Activated CD4-positive, CD25-positive, alpha-beta regulatory T cell treated with anti-CD3 and anti-CD28 coated beads, Interleukin-2, amount 50 U/mL, for 24 hours (primary cell): Measurements from ENCODE around the gene PIM3.
A peak's percentile ranks its signal among the peaks of the same experiment; 100 is the strongest.

Source experiments
- ATAC-seq, 2 donors: fragments of 150-1000 bp; cut with Tn5 transposase; one replicate each; pipeline ENCODE4 v1.10.0; 2021; ENCODE audit warnings: mild to moderate bottlenecking in 1 of 2, moderate library complexity in 1 of 2

The PIM3 gene

DNA sequence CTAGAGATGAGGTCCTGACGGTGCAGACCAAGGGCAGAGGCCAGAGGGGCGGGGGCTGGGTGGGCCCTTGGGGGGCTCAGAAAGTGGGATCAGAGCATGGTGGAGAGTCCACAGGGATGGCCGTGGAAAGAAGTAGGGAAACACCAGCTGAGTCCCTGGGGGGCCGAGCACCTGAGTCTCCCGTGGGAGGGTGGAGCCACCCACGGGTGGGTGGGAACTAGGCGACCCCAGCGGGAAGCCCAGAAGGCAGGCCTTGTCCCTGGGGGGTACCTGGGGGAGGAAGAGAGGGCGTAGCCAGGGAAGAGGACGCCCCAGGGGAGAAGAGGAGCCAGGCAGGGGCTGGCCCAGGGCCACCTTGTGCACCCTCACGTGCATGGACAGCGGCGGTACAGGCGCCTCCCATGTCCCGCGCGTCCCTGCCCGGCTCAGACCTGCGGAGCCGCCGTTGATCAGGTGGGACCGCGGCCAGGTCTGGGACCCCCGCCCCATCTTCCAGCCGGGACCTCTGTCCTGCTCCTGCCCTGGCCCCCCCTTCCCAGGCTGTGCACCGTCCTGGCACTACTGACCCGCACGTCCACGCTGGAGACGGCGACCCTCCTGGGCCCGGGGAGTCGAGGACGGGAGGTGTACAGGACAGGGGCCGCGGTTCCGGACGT, 31.9 kb upstream of the PIM3 start:
- ATAC-seq, result no peak

DNA sequence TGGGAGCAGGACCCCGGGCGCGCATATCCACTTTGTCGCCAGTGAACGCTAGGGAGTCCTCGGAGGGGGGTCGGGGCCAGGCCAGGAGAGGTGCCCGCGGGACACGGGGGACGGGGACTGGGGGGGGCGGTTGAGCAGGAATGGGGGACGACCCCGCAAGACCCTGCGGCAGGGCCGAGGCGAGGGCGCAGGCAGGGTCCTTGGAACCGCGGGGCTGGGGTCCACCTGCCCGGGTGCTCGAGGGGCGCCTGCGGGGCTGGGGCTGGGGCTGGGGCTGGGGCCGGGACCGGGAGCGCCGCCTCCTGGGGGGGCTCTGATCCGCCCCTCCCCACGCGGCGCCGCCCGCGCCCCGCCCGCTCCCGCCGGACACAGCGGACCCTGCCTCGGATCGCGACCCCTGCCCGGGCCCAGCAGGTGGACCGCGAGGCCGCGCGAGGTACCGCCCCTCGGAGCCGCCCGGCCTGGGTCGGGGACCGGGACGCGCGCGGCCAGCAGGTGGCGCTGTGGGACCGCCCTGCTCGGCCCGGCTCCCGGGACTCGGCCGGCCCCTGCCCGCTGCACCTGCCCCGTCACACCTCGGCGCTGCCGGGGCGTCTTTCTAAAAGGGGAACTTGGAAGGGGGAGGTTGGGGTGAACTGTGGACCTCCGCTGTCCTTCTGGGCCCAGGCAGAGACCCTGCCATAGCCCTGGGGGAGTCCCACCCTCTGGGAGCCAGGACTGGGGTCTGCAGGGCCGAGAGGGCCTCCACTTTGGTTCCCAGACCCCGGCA, 31.2 kb upstream of the PIM3 start:
- peak; percentile 76 to 78 for ATAC-seq

DNA sequence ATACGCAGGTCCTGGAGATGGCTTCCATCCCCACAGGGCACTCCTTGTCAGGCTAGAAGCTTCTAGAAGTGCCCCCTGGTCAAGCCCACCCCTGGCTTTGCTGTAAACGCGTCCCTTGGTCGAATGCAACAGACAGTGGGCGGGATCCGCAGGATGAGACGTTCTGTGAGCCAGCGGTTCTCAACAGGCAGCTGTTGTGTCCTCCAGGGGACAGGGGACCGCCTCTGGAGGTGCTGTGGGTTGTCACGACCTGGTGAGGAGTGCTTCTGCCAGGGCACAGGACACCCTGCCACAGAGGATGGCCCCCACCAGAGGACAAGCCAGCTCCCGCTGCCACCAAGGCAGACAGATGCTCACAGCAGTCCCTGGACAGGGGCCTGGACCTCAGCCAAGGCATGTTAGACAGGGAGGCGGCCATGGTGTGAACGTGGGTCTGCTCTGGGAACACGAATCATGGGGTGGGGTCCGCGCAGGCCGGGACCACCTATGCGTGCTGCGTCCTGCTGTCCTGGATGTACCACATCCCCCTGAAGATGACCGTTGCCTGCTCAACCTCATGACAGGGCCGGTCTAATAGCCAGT, 30.5 kb upstream of the PIM3 start:
- ATAC-seq, result no peak

DNA sequence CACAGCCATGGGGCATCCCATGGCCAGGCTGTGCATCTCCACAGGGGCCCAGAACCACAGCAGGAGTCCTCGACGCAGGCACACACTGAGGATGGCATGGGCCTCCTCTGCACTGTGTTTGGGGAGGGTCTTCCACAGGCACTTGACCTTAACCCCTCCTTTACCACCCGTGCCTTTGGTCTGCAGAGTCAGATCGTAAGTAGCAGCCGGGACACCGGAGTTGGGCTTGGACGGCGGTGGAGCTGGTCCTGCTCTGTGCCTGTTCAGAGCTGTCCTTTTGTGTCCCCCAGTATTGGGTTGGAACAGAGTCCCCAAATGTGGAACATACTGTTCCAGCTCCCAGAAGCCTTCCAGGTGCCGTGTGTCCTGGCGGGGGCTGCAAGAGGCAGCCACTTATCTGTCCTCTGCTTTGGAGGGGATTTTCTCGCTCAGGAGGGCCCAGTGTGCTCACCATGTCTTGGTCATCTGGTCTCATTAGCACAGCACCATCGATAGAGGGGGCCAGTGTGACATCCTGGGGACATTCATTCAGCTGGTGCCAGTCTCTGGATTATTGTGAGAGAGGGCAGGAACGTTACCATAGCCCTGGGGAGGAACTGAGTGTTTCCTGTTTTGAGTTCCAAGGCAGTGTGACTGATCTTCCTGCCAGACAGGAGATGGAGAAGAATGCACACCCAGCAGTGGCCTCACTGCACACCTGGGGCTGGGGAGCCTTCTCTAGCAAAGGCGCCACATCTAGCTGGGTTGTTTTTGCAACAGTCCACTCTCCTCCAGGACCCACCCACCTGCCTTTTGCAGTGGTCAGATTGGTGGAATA, 29.8 kb upstream of the PIM3 start:
- ATAC-seq, result peak; percentile 18 to 25

DNA sequence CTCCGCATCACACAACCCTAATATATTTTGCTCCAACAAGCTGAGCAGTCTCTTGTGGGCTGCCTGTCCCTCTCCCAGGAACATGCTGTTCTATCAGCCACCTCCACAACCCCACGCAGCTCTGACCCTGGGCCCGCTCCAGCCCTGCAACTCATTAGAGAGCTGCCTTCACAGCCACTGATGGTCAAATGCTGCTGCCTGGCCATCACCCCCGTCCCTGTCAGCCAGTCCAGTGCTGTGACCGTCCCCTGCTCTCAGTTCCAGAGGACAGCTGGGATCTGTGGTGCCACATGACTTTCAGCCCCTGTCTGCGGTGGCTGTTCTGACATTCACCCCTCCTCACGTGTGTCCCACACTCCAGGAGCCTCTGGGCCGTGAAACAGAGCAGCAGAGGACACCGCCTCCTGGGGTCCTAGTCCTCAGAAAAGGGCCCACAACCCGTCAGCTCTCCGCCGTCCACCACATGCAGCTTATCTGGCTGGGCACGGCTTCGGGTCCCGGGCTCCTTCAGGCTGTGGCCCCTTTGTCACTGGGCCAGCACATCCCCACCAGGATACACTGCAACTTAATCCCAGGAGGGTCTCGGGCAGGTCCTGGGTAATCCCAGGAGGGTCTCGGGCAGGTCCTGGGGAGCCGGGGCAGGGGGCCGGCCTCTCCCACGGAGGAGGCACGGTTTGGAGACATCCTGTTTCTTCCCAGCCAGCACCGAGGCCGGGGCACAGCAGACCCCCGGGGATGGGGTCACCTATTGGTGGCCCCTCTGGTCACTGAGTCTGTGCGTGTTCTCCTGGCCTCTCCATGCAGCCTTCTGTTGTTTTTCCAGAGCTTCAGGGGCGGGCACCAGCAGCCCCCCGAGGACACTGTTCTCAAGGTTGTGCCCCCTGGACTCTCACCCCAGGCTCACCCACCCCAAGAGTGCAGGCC, 27.1 kb upstream of the PIM3 start:
- ATAC-seq, result no peak

DNA sequence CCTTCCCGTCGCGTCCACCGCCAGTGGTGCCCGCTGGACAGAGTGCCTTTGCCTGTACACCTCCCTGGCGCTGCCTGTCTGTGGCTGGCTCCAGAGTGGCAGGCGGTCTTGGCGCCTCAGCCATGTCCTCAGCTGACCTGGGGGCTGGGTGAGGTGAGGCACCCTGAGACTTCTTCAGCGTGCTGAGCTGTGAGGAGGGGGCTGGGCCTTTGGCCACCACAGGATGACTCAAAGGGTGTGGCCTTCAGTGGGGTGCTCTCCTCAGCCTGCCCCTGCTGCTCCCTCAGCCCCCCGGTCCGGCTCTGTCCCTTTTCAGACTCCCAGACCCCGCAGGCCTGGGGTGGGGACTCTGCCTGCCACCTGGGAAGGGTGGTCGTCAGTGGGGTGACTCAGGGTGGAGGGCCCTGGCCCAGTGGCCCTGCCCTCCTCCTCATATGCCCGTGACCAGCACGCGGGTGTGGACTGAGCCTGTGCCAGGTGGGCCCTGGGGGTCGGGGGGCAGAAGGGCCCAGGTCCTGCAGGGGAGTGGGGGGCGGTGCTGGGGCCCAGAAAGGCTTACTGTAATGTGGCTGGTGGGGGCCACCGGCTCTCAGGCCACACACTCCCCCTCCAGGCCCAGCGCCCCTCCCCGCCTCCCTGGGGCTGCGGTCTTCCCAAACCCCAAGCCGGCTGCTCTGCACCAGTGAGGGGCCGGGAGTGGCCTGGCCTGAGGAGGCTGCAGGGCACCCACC, 26.2 kb upstream of the PIM3 start:
- no peak for ATAC-seq

DNA sequence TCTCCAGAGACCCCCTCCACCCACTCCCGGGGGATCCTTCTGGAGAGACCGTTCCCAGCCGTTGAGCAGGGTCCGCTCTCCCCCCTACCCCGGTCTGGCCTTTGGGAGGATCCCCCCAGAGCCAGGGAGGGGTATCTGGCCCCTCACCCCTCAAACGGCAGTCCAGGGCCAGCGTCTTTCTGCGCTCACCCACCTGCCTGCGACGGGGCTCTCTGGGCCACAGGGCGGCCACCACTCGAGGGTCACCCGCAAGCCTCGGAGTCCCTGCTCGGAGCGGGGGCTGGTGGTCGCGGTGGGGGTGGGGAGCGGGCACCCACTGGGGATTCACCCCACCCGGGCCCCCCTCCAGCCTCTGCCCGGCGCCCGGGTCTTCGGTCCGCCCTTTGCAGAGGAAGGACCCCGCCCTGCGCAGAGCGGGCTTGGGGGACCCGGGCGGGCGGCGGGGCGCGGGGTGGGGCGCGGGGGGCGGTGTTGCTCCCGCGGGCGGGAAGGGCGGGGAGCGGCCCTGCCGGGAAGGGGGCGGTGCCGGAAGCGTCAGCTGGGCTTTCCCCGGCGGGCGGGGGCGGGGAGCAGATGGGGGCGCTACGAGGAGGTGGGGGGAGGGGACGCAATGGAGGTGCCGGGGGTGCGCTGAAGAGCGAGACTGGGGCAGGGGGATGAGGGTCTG, 25.5 kb upstream of the PIM3 start:
- ATAC-seq, result peak in 1 of 2 donors; percentile 5

DNA sequence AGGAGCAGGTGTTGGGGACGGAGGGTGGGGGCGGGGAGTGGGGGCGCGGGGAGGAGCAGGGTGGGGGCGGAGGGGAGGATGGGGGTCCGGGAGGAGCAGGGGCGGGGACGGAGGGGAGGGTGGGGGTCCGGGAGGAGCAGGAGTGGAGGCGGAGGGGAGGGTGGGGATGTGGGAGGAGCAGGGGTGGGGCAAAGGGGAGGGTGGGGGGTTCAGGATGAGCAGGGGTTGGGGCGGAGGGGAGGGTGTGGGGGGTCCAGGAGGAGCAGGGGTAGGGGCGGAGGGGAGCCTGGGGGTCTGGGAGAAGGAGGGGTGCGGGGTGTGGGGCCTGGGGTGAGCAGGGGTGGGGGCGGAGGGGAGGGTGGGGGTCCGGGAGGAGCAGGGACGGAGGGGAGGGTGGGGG, 25.0 kb upstream of the PIM3 start:
- no peak for ATAC-seq

DNA sequence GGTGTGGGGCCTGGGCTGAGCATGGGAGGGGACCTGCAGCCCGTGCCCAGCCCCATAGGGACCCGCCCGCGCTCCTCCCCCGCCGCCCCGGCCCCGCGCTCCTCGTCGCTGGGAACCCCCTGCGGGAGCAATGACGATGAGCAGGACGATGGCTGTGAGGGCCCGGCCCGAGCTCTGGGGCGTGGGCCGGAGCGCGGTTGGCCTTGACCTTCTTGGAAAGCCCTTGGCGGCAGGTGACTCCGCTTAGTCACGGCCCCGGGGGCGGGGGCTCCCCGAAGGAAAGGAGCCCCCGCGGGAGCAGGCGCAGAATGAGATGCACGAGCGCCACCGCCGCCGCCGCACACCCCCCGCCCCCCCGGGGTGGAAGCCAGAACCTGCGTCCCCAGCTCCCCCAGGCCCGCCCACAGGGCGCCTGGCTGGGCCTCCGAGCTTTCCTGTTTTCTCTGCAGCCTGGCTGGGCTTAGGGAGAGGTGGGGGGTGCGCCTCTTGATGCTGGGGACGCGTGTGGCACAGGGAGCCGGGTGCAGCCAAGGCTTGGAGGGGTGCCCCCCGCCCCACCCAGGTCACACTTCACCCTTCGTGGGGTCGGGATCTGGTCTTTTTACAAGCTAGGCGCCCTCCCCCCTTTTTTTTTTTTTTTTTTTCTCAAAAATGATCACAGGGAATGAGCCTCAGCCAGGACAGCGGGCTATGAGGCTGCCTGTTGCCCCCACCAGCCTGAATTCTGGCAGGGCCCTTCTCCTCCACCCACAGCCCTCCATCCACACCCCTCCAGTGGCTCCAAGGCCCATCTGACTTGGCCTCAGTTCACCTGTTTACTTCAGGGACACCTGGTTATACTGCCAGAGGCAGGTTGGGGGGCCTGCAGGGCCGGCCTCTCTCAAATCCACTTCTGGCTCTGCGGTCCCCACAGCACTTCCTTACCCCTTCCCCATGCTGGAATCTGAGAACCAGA, 24.3 kb upstream of the PIM3 start:
- peak; percentile 86 to 88 for ATAC-seq

DNA sequence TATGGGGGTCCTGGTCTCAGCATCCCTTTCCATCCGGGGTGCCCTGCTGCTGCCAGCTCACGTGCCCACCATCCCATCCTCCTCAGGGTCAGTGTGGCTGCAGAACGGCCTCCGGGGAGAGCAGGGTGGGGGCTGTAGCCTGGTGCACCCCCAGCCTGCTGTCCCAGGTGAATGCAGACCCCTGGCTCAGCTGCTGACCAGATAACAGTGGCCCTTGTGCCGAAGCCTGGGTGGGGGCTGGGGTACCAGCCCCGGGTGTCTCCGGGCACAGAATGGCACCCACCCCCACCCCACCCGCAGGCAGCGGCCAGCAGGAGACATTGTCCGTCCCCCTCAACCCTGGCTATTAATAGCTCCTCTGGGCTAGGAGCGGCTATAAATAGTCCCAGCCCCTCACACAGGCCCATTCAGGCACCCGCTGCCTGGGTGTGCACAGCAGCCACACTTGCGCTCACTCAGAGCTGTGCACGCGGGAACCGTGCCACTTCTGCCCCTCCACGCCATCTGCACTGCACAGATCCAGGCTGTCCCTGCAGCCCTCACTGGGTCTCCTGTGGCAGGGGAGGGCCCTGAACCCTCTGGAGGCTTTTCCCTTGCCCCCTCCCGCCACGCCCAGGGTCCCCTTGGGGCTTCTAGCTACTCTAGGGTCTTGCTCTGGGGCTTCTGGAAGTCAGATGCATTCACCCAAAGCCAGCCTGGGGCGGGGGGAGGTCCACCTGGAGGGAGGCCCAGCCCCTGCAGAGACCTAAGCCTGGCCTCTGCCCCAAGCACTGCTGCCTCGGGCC, 23.4 kb upstream of the PIM3 start:
- ATAC-seq, result no peak

DNA sequence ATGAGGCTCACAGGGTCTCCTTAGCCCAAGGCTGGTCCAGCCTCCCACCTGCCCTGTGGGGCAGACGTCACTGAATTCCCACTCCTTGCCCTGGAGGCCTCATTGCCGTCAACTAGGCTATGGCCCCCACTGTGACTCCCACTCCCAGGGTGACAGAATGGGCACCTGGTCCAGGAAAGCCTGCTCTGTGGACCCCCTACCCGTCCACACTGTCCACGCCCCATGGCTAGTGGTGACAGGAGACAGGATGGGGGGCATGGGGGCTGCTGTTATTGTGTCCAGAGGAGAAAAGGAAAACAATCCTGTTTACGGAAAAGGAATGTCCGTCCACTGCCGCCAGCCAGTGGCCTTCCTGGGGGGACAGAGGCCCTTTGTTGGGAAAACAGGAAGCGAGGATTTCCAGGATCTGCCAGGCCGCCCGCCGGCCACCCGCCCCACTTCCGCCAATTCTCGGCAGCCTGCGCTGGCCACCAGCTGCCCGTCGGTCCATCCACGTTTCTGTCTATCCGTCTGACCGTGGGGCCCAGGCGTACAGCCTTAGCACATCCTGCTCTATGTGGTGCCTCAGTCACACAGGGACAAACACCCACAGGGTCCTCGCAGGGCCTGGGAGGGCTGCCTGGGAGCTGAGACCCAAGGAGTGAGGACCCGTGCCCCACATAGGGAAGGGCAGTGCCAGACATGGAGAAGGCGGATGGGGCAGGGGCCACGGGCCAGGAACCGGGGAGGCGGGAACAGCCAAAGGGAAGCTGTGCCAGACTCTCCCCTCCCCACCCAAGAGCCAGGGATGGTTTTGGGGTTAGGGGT, 22.6 kb upstream of the PIM3 start:
- no peak for ATAC-seq

DNA sequence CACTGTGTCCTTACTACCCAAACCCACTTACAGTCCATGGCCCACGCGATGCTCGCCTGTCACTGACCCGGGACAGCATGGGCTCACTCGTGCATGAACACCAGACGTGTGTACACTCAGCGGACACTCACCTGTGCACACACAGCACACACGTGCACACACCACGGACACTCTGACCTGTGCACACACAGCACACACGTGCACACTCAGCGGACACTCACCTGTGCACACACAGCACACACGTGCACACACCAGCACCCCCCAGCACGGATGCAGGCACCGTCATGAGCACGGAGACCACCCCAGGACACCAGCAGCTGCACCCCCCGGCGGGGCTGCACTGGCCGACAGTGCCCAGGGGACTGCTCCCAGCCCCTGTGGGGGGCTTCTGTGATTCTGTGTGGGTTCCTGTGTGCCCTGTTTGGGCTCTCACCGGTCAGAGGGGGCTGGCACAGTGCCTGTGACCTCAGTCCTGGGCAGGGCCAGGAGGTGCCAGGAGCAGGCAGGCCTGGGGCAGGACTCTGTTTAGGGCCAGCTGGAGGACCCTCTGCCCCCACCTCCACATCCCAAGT, 21.9 kb upstream of the PIM3 start:
- no peak for ATAC-seq

DNA sequence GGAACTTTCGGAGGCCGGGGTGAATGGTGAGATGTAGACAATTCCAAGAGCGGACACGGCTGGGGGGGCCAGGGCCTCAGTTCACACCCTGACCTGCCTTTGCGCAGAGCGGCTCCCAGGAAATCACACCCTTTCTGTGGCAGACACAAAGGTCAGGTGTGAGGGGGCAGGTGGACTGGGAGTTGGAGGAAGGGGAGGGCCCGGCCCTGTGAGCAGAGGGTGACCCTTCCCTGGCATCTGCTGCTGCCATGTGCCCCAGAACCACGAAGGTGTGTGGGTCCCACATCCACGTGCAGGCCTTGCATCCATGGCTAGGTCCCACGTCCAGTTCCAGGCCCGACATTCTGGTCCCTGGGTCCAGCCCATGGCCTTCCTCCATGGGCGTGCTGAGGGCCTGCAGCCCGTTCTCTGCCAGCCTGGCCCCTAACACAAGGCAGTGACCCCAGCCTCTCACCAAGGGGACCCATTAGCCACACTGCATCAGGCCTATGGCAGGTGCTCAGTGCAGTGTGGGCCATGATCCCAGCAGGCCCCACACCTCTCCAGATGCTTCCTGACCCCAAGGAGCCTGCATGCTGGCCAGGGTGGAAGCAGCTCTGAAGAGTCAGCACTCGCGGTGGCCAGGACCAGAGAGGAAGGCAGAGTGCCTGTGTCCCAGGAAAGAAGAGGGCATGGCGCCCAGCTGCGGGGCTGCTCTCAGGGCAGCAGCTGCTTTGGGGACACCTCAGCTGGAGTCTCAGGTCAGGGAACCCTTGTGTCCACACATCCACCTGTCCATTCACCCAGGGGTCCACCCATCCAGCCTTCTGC, 18.9 kb upstream of the PIM3 start:
- no peak for ATAC-seq

DNA sequence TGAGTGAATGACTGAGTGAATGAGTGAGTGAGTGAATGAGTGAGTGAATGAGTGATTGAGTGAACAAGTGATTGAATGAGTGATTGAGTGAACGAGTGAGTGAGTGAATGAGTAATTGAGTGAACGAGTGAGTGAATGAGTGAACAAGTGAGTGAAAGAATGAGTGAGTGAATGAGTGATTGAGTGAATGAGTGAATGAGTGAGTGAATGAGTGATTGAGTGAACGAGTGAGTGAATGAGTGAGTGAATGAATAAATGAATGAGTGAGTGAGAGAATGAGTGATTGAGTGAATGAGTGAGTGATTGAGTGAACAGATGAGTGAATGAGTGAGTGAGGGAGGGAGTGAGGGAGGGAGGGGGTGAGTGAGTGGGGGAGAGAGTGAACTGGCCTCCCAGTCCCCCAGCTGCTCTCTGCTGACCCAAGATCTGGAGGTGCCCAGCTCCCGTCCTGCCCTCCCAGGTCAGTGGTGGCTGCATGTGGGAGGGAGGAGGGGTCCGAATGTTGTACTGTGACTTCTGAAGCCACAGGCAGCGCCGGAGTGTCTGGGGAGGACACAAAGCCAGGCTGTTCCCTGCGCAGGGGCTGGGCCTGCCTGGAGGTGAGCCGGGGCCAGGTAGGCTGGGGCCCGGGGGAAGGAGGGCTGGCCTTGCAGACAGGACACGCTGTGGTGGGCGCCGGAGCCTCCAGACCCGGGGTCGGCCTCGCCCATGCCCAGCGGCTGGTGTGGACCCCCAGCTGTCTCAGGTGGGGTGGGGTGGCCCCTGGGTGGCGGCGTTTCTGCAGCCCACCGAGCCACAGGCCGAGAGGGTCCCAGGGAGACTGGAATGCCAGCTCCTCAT, 17.8 kb upstream of the PIM3 start:
- ATAC-seq, result no peak

DNA sequence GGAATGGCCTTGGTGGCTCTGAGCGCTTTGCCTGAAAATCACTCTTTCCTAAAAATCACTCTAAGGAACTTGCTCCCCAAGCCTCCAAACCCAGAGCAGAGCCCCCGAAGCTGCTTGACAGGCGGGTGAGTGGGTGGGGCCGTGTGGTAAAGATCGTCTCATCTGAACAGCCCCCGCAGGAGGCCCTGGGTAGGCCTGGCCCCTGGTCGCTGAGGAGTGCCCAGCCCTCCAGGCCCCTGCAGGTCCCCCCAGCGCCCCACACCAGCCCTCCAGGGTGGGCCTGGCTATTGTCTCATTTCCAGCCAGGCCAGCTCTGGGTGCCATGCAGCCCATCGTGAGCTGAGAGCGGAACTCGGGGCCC, 17.2 kb upstream of the PIM3 start:
- no peak for ATAC-seq
